GM12873 (cell line): ENCODE results near the gene SSR1.

ENCODE experiments used
- TF ChIP-seq, protein P1 (sequence below): IDR thresholded peaks from 2 replicates; pipeline ENCODE4 v1.5.1; 2012; ENCODE audit warnings: low read depth, mild to moderate bottlenecking, moderate library complexity, low read length, control low read depth; ENCODE audit not compliant: insufficient read depth; ENCODE audit errors: missing control alignments

SSR1 gene

DNA sequence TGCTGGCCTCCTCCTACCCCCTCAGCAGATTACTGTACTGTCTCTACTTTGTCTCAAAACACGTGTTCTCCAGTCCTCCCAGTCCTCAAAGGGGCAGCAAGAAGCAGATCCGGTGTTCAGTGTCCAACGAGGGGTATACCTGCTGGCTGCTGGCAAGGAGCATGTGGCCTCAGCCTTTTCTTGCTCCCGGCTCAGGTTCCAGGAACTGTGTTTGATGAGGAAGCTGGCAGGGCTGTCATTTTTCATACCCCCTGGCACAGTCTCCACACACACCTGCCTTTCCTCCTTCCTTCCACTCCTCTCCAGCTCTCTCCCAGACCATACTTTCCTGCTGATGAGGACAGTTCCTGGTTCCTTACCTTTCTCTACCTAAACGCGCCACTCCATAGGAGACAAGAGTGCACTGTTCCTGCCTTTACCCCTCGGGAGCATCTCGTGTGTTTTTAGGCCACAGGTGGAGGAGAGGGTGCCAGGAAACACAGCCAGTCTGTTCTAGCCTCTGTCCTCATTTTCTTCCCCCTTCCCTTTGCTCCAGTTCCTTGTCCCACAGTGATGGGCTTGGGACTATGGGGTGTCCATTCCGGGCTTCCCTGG, 77.2 kb downstream of the SSR1 start:
- TF ChIP-seq, protein P1, sequence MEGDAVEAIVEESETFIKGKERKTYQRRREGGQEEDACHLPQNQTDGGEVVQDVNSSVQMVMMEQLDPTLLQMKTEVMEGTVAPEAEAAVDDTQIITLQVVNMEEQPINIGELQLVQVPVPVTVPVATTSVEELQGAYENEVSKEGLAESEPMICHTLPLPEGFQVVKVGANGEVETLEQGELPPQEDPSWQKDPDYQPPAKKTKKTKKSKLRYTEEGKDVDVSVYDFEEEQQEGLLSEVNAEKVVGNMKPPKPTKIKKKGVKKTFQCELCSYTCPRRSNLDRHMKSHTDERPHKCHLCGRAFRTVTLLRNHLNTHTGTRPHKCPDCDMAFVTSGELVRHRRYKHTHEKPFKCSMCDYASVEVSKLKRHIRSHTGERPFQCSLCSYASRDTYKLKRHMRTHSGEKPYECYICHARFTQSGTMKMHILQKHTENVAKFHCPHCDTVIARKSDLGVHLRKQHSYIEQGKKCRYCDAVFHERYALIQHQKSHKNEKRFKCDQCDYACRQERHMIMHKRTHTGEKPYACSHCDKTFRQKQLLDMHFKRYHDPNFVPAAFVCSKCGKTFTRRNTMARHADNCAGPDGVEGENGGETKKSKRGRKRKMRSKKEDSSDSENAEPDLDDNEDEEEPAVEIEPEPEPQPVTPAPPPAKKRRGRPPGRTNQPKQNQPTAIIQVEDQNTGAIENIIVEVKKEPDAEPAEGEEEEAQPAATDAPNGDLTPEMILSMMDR: no peak

DNA sequence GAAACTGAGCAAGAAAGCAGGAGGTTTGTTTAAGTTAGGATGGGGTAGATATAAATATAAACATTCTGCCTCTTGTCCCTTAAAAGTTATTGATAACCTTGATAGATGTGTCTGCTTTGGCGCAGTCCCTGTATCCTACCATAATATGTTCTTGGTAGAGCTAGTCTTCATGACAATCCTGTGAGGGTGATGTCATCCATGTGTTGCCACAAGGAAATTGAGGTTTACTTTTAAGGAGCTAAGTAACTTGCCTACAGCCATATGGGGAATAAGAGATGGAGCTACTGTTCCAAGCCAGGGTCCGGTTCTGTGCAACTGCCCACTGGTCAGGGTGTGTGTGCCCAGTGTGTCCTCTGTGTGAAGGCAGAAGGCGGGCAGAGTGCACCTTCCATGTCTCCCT, 78.5 kb downstream of the SSR1 start:
- TF ChIP-seq, protein P1: no peak

DNA sequence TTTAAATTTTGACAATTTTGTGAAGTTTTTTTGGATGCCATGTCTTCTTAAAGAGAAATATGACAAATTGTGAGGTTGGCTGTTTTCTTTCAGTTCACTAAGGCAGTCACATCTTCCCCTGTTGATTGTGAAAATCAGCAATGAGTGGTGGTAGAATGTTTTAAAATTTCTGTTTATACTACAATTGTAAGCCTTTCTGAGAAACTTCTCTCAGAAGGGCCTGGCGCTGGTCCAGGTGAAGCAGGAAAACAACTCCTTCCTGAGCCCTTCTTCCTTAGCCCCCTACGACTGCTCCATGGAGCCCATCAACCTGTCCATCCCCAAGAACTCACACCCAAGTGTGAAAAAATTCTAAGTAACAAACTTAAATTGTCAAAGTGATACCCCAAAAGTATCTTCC, 80.6 kb downstream of the SSR1 start:
- TF ChIP-seq, protein P1: no peak

DNA sequence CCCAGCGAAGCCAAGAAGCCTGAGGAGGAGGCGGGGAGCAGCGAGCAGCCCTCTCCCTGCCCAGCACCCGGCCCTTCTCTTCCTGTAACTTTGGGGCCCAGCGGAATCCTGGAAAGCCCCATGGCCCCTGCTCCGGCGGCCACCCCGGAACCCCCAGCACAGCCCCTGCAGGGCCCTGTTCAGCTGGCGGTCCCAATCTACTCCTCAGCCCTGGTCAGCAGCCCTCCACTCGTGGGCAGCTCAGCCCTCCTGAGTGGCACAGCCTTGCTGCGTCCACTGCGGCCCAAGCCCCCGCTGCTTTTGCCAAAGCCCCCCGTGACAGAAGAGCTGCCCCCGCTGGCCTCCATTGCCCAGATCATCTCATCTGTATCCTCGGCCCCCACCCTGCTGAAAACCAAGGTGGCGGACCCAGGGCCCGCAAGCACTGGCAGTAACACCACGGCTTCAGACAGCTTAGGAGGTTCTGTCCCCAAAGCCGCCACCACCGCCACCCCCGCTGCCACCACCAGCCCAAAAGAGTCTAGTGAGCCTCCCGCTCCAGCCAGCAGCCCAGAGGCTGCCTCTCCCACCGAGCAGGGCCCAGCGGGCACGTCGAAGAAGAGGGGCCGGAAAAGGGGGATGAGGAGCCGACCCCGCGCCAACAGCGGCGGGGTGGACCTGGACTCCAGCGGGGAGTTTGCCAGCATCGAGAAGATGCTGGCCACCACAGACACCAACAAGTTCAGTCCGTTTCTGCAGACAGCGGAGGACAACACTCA, 81.9 kb downstream of the SSR1 start:
- TF ChIP-seq, protein P1: no peak

DNA sequence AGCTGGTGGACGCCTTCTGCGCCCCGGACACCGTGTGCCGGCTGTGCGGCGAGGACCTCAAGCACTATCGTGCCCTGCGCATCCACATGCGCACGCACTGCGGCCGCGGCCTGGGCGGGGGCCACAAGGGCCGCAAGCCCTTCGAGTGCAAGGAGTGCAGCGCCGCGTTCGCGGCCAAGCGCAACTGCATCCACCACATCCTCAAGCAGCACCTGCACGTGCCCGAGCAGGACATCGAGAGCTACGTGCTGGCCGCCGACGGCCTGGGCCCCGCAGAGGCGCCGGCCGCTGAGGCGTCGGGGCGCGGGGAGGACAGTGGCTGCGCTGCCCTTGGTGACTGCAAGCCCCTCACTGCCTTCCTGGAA, 82.7 kb downstream of the SSR1 start:
- TF ChIP-seq, protein P1: no peak

DNA sequence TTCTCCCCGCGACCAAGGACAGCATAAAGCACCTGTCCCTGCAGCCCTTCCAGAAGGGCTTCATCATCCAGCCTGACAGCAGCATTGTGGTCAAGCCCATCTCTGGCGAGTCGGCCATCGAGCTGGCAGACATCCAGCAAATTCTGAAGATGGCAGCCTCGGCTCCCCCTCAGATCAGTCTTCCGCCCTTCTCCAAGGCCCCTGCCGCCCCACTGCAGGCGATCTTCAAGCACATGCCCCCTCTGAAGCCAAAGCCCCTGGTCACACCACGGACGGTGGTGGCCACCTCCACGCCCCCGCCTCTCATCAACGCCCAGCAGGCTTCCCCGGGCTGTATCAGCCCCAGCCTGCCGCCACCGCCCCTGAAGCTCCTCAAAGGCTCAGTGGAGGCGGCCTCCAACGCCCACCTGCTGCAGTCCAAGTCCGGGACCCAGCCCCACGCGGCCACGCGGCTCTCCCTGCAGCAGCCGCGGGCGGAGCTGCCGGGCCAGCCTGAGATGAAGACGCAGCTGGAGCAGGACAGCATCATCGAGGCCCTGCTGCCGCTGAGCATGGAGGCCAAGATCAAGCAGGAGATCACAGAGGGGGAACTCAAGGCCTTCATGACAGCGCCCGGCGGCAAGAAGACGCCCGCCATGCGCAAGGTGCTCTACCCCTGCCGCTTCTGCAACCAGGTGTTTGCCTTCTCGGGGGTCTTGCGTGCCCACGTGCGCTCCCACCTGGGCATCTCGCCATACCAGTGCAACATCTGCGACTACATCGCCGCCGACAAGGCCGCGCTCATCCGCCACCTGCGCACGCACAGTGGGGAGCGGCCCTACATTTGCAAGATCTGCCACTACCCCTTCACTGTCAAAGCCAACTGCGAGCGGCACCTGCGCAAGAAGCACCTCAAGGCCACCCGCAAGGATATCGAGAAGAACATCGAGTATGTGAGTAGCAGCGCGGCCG, 83.3 kb downstream of the SSR1 start:
- TF ChIP-seq, protein P1: no peak

DNA sequence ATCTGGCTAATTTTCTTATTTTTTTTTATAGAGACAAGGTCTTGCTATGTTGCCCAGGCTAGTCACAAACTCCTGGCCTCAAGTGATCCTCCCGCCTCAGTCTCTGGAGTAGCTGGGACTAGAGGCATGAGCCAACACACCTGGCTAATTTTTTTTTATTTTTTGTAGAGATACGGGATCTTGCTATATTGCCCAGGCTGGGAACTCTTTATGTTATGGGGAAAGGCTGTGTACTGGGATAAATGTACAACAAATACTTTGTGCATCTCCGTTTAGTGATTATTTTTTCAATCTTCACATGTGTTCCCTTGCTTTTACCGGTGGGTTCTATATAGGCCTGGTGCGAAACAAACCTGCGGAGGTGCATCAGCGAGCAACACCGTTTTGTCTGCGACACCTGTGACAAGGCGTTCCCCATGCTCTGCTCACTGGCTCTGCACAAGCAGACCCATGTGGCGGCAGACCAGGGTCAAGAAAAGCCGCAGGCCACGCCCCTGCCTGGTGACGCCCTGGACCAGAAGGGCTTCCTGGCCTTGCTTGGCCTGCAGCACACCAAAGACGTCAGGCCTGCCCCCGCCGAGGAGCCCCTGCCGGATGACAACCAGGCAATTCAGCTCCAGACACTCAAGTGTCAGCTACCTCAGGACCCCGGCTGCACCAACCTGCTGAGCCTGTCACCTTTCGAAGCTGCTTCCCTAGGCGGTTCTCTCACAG, 84.2 kb downstream of the SSR1 start:
- TF ChIP-seq, protein P1: no peak
